Vagina (tissue), 2 donors: ENCODE data around the gene TXNL1.

ENCODE experiments used
- POLR2A ChIP-seq, 2 donors: fragments of 450-650 bp; IDR thresholded peaks; one replicate each; pipeline ENCODE4 v1.6.1; 2017; ENCODE audit warnings: antibody characterized with exemption in 2 of 2, mild to moderate bottlenecking in 2 of 2, moderate library complexity in 2 of 2
- POLR2AphosphoS5 ChIP-seq, 2 donors: sonication (generic); formaldehyde crosslinking; IDR thresholded peaks; one replicate each; pipeline ENCODE4 v1.9.0; 2017; ENCODE audit warnings: antibody characterized with exemption in 2 of 2, mild to moderate bottlenecking in 2 of 2, low read depth in 1 of 2; ENCODE audit not compliant: insufficient read depth in 1 of 2
- TF ChIP-seq, protein P1 (sequence below), 3 experiments: fragments of 450-650 bp in 2 of 3; fragments of 200-600 bp in 1 of 3; sonication (generic) in 1 of 3; IDR thresholded peaks; one replicate each; pipeline ENCODE4 v1.5.1; 2017 to 2019; ENCODE audit warnings: antibody characterized with exemption in 3 of 3, mild to moderate bottlenecking in 2 of 3, moderate library complexity in 2 of 3

DNA sequence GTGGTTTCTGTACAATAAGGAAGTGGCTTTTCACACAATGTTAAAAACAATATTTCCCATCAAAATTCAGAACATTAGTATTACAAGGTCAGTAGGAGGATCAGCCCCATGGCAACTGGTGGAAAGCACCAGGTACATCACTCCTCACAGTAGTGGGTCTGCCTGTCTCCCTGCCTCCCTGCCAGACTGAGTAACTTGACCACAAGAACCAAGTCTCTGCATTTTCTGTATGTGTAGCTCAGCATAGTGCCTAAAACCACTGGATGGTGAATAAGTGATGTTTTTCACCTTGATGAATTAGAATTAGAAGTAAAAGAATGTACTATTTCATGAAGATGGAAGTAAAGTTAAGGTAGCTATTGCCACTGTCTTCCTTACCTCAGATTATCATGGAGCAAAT is 8.7 kb upstream of the TXNL1 start:
- TF ChIP-seq POLR2A (IDR thresholded peaks at IDR 0.05) (no peak), POLR2AphosphoS5 (IDR thresholded peaks at IDR 0.05; ENCODE audit: insufficient read depth in 1 of 2, low read depth in 1 of 2) (no peak)
- TF ChIP-seq, protein P1, sequence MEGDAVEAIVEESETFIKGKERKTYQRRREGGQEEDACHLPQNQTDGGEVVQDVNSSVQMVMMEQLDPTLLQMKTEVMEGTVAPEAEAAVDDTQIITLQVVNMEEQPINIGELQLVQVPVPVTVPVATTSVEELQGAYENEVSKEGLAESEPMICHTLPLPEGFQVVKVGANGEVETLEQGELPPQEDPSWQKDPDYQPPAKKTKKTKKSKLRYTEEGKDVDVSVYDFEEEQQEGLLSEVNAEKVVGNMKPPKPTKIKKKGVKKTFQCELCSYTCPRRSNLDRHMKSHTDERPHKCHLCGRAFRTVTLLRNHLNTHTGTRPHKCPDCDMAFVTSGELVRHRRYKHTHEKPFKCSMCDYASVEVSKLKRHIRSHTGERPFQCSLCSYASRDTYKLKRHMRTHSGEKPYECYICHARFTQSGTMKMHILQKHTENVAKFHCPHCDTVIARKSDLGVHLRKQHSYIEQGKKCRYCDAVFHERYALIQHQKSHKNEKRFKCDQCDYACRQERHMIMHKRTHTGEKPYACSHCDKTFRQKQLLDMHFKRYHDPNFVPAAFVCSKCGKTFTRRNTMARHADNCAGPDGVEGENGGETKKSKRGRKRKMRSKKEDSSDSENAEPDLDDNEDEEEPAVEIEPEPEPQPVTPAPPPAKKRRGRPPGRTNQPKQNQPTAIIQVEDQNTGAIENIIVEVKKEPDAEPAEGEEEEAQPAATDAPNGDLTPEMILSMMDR (IDR thresholded peaks at IDR 0.05), result no peak
